H1 (cell line): ENCODE results near the gene MGLL. TPM values are rescaled to one million over a fixed set of nuclear protein-coding genes. Genes with fewer than 3 reads are reported as not detected.

Experiments
- CHD7 ChIP-seq: fragments of 300-600 bp; sonication (generic); IDR thresholded peaks from 2 replicates; pipeline ENCODE4 v1.7.1; 2012; ENCODE audit warnings: low read length, moderate library complexity, mild to moderate bottlenecking, inconsistent platforms; ENCODE audit not compliant: insufficient replicate concordance
- polyA plus RNA-seq, 7 experiments: library from polyadenylated mRNA; depleted of rRNA in 3 of 7; stranded (reverse) in 5 of 7; unstranded in 2 of 7; fragments of >200 nt in 5 of 7; fragments of 200-250 nt in 2 of 7; gene quantifications; 1 replicate in 5 of 7; 2 replicates in 1 of 7; 4 replicates in 1 of 7; pipeline versions ENCODE4 v1.2.1 to v1.2.3, GENCODE V29; 2011 to 2013; ENCODE audit warnings: missing spikeins in 2 of 7, mixed read lengths in 2 of 7
- total RNA-seq: library from RNA; stranded (reverse); fragmentation: NEBNext Ultra II Directional; extraction: Animal tissue kit (Norgen Biotek cat#: 25700); gene quantifications from 2 replicates; pipeline ENCODE4 v1.2.1, GENCODE V29; 2021

Gene MGLL
- total and polyA plus RNA-seq, 2 of the 8 experiments (the other 6 are each of a cell fraction or from before 2014, with no cell fraction given) = 0.05 to 0.34 TPM

GRCh38 chr3:127715532-127715931 is 106.8 kb downstream of the MGLL start (continued):
- no peak for TF ChIP-seq CHD7
